NT2/D1 (cell line): Measurements from ENCODE around the gene PAFAH2.

Source experiments
- SUZ12 ChIP-seq: IDR thresholded peaks from 2 replicates; pipeline ENCODE4 v1.6.1; 2011; ENCODE audit not compliant: insufficient read length, insufficient read depth; ENCODE audit errors: extremely low read depth
- YY1 ChIP-seq: IDR thresholded peaks from 2 replicates; pipeline ENCODE4 v1.6.1; 2011; ENCODE audit not compliant: insufficient read length, insufficient read depth

- TF ChIP-seq YY1 (no peak), SUZ12 (peak; percentile 83)
These were observed 48.6 kb upstream of the PAFAH2 start for GRCh38 chr1:26046246-26047095.
